Inferior parietal cortex (tissue), 1 donor: ENCODE data around the gene SACM1L.
"Not testable (repeated sequence)": the region's sequence is repeated elsewhere in the genome, so short reads cannot be mapped to it uniquely, and the experiment has no call there.

Experiments used
- DNase-seq: peaks from one replicate; pipeline ENCODE4 v3.0.0-alpha.2; 2016; ENCODE audit errors: extremely low spot score

Gene SACM1L

DNA sequence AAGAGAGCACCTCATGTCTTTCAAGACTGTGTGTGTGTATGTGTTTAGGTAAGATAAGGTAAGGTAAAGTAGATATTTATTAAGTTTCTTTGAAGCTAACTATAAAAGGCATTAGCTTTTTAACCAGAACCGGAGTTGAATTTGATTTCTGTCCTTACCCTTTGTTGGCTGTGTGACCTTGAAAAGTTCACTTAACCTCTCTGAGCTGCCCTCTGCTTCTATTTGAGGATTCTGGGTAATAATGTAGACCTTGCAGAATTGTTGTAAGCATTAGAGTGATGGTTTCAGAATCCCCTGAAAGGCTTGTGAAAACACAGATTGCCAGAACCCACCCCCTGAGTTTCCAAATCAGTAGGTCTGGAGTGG, 21.6 kb upstream of the SACM1L start:
- DNase-seq, result no peak

GRCh38 chr3:45670436-45670835, 18.8 kb upstream of the SACM1L start:
- DNase-seq, result no peak

- no peak for DNase-seq
These were observed 18.2 kb upstream of the SACM1L start for GRCh38 chr3:45670991-45671390.

GRCh38 chr3:45673273-45673672, 15.9 kb upstream of the SACM1L start:
- no peak for DNase-seq

DNA sequence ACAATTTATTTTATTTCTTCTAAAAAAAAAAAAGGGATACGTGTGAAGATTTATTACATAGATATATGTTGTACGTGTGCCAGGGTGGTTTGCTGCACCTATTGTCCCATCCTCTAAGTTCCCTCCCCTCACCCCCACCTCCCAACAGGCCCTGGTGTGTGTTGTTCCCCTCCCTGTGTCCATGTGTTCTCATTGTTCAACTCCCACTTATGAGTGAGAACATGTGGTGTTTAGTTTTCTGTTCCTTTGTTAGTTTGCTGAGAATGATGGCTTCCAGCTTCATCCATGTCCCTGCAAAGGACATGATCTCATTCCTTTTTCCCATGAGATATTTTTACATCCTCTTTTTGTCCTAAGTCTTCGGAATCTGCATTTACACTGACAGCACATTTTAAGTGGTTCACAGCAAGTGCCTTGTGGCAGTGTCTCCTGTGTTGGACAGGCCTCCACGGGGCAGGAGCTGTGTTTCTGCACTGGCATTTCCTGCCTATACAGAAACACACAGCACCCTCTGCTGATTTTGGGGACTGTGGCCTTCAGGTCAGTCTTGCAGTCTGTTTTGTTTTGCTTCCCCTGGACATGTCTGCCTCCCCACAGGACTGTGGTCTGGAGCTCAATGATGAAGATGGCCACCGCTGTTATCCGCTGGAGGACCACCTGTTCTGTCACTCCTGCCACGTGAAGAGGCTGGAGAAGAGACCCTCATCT, 12.7 kb upstream of the SACM1L start:
- no peak for DNase-seq

DNA sequence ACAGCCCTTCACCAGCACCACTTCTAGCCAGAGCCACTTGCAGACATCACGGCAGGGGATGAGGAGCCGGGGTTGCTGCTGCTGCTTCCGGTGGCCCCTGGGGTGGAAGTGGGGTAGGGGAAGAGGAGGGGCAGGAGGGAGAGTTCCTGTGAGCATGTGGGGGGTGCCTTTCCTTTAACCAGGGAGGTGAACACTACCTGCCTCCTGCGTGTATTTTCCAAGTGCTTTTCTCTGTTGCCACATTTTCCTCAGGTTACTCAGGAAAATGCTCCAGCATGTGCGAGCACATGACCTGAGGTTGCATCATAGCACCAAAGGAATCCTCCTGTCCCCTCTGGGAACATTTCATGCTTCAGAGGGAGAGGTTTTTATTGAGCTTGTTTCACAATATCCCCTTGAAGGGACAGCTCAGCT, 12.2 kb upstream of the SACM1L start:
- no peak for DNase-seq

DNA sequence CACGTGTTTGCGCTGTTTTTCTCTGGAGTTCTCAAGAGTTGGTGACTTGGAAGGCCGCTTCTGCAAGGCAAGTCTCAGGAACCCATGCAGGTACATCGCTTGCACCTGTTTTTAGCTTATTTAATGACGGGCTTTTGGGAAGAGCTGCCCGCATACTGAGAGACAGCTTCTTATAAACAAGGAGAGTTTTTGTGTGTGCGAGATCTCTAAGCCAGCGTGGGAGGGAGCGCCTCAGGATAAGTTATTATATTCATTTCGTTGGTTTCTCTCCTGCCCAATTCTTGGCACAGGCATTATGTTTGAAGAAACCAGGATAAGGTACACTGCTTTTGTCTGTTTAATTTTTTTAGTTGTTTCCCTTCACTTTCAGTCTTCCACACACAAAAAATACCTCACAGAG, 11.4 kb upstream of the SACM1L start:
- no peak for DNase-seq

DNA sequence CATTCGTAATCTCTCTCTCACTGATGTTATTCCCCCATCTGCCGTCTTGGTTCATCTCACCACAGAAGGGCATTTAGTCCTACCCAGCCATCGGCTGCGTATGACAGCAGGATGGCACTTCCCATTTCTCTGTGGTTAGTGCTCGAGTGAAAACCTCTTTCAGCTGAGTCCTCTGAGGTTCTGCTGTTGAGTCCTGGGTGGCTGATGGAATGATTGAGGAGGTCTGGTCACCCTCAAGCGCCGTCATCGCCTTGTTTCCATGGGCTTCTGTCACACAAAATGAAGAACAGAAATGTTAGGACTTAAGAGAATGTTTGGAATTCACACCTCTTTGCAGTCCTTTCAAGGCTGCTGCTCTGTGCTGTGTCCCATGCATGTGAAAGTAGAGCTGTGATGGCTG, 9.4 kb upstream of the SACM1L start:
- DNase-seq, result no peak

DNA sequence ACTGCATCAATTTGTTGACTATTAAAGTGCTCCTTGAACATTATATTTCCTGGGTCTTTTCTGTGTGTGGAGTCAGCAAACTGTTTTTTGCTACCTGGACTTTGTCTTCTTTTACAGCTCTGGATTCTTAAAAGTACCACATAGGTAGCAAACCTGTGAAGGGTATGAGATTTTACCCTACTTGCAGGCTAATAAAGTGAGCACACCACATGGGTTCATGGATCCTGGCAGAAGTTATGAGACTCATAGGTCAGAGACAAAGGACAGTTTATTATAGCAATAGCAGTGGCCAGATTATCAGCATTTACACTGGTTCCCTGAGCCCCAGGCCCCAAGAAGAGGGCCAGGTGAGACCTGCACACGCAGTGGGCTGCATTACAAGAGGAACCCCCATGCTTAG, 8.0 kb upstream of the SACM1L start:
- DNase-seq, result no peak

GRCh38 chr3:45681846-45682245, 7.3 kb upstream of the SACM1L start:
- DNase-seq, result no peak

DNA sequence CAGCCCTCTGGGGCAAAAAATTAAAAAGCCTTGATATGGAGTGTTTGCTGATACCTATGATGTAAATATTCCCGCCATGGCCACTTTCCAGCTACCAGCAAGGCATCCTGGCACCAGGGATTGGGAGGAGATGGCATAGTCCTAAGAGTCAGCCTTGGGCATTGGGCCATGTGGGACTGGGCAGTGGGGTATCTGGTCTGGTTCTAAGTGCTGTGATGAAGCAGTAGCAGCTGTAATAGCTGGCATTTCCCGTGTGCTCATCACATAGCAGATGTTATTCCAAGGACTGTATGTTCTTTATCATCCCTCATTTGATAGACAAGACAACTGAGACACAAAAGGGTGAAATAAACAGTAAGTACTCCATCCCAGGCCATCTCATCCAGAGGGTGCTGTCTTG, 6.9 kb upstream of the SACM1L start:
- DNase-seq, result no peak

- DNase-seq, result no peak
These were observed 6.4 kb upstream of the SACM1L start for GRCh38 chr3:45682786-45683185.

GRCh38 chr3:45683417-45684326, 5.5 kb upstream of the SACM1L start:
- no peak for DNase-seq

DNA sequence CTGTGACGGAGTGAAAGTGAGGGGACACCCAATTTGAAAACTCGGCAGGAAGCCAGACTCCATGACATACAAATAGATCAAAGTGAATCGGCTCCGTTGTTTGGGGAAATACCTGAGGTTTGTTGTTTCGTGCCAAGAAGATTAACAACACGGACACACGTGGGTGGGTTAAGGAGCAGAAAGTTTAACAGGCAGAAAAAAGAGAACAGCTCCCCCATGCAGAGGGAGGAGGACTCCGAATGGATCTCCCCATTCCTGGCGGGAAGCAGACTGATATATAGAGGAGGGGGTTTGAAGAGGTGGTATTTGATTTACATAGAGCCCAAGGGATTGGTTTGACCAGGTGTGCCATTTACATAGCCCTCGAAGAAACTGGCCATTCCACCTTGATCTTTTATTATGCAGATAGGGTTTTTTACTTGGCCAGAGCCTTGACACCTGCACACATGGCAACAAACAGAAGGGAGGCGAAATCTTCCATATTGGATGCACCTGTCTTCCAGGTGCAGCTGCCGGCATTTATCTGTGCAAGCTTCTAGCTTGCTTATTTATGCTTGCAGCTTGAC, 4.8 kb upstream of the SACM1L start:
- no peak for DNase-seq

DNA sequence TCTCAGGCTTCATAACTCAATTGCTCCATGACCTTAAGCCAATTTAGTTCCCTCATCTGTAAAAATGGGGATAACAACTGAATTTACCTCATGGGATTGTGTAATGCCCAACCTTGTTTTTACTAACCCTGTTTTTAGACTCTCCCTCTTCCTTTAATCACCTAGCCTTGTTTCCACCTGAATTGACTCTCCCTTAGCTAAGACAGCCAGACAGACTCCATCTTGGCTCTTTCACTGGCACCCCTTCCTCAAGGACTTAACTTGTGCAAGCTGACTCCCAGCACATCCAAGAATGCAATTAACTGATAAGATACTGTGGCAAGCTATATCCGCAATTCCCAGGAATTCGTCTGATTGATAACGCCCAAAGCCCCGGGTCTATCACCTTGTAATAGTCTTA, 3.5 kb upstream of the SACM1L start:
- not testable (repeated sequence) for DNase-seq

- DNase-seq, result no peak
These were observed 2.3 kb upstream of the SACM1L start for GRCh38 chr3:45686850-45687249.

DNA sequence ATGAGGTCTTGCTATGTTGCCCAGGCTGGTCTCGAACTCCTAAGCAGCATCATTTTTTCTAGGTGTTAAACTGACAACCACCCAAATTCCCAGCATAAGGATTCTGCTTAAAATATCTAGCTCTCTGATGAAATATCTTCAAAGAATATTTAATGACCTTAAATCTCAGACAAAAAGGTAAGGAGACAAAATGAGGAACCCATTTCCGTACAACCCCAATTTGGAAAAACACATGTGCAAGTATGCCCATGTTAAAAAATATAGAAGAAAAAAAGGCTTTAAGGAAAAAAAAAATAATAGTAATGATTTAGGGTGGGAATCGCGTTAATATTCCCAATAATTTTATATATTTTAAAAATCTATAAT, 1.4 kb upstream of the SACM1L start:
- no peak for DNase-seq

DNA sequence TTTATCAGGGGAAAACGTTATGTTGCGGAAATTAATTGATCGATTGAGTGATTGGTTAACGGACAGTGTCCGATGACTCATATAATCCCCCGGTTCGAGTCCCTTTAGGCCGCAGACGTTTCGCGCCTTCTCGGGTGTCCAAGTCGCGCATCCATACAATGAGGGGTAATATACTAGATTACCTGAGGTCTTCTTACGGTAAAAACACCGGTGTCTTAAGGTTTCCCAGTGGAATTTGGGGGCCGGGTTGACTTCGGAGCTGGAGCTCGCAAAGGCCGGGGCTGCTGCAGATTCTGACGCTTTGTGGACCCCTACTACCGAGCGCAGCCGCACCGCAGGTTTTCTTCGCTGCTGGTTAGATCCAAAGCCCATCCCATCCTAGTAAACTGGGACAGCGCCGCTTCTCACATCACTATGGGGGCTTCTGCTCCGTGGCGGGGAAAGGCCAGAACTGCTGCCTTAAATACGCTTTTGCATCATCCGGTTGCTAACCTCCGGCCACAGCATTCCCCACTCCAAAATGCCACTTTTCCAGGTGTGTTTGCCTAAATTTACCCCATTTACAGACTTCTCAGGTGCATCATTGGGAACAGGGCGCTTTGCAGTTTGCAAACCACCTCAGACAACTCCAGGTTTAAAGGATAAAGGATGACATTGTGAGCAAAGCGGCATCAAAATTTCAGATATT, 858 bp upstream of the SACM1L start:
- DNase-seq, result no peak

DNA sequence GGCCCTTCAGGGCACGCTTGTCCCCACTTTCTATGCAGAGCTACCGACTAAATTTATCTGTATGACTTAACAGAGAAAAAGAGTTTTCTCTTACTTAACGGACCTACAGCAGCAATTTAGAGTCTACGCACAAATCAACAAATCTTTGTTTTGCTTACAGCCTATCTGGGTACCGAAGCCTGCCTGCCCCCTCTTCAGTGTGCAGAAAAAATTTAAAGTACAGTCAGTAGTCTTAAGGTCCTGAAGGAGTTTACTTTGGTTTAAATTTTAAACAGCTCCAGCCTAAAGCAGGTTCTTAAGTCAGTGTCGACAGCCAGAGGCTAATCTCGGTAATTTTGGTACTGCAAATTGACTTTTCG, 570 bp downstream of the SACM1L start:
- no peak for DNase-seq

GRCh38 chr3:45690336-45691035, 1.3 kb downstream of the SACM1L start:
- DNase-seq, result peak; percentile 5

DNA sequence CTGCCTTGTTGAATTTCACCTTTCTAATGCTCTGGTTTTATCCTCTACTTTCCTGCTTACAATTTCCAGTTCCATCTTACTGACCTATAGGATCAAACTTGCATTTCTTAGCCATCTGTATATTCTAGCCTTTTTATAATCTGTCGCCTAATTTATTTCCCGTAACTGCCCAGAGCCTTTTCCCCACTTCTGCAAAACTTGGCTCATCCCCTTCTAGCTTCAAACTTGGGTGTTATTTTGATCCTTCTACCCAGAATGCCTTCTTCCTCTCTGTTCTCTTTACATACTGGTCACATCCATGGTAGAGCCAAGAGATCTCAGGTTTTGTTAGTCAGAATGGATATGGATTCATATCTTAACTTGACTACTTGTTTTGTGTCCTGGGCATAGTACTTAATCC, 2.6 kb downstream of the SACM1L start:
- no peak for DNase-seq

GRCh38 chr3:45692866-45693265, 3.7 kb downstream of the SACM1L start:
- no peak for DNase-seq
